GM12878 (cell line): ENCODE results near the gene CCSER1. TPM values are rescaled to one million over a fixed set of nuclear protein-coding genes. Genes with fewer than 3 reads are reported as not detected.

Experiments used
- ATAC-seq: fragments of 200-7000 bp; cut with Tn5 transposase; 3 replicates; pipeline ENCODE4 v1.9.1; 2020; ENCODE audit warnings: mild to moderate bottlenecking, moderate library complexity
- BruUV-seq: library from RNA; stranded (reverse); fragments of 400-500 nt; replicated peaks from 2 replicates; lab custom pipeline; 2021; lab: Mats Ljungman, UMichigan
- CTCF ChIA-PET: fragments of 300-600 bp; sonication (Branson Sonifier 250); formaldehyde crosslinking; extraction: SDS; loops from one replicate; lab custom pipeline; 2021; ENCODE audit warnings: inconsistent platforms; lab: Yijun Ruan, JAX
- POLR2A ChIA-PET: fragments of 350-600 bp; formaldehyde crosslinking; extraction: SDS; loops from one replicate; lab custom pipeline; 2021; ENCODE audit warnings: inconsistent platforms; lab: Charles Lee
- RAD21 ChIA-PET: fragments of 300-600 bp; sonication (Branson Sonifier 250); formaldehyde crosslinking; loops from one replicate; lab custom pipeline; 2023; ENCODE audit warnings: antibody characterized with exemption; ENCODE audit not compliant: unreplicated experiment; lab: Charles Lee
- SMC1A ChIA-PET: fragments of 300-600 bp; sonication (Branson Sonifier 250); formaldehyde crosslinking; loops from one replicate; lab custom pipeline; 2023; ENCODE audit not compliant: unreplicated experiment, uncharacterized antibody; lab: Charles Lee
- DNase-seq: peaks from one replicate; pipeline ENCODE4 v3.0.0-alpha.2; 2011; ENCODE audit warnings: low read depth, low spot score
- FAIRE-seq: peaks from 3 replicates; lab custom pipeline; 2011; peaks lifted over from hg19 to GRCh38; lab: Jason Lieb, UNC
- H2AFZ ChIP-seq: 2 replicates; pipeline ENCODE4 v1.6.0; 2011; ENCODE audit warnings: low read depth, low read length, control low read depth; ENCODE audit not compliant: control insufficient read depth
- H3K27ac ChIP-seq: 2 replicates; pipeline ENCODE4 v1.5.1; 2011; ENCODE audit warnings: control low read depth; ENCODE audit not compliant: control insufficient read depth, insufficient read depth
- H3K27me3 ChIP-seq, 2 experiments: replicated peaks in 1 of 2; 2 replicates each; pipeline versions ENCODE4 v1.6.0 to v1.6.1; 2011; ENCODE audit warnings: low read length in 1 of 2; ENCODE audit not compliant: control insufficient read depth in 2 of 2, insufficient read depth in 2 of 2
- H3K36me3 ChIP-seq, 2 experiments: 2 replicates each; pipeline ENCODE4 v1.5.1; 2011; ENCODE audit warnings: low read length in 1 of 2; ENCODE audit not compliant: control insufficient read depth in 2 of 2, insufficient read depth in 2 of 2
- H3K4me1 ChIP-seq: 2 replicates; pipeline ENCODE4 v1.6.1; 2011; ENCODE audit warnings: mild to moderate bottlenecking, low read length, moderate library complexity, mixed read lengths; ENCODE audit not compliant: control insufficient read depth, insufficient read depth
- H3K4me2 ChIP-seq: 2 replicates; pipeline ENCODE4 v1.6.0; 2011; ENCODE audit warnings: control low read depth; ENCODE audit not compliant: control insufficient read depth, insufficient read depth
- H3K4me3 ChIP-seq: fragments of 200-600 bp; sonication (generic); 2 replicates; pipeline ENCODE4 v1.5.1; 2016
- H3K79me2 ChIP-seq: 2 replicates; pipeline ENCODE4 v1.6.0; 2011; ENCODE audit warnings: low read length; ENCODE audit not compliant: control insufficient read depth, insufficient read depth
- H3K9ac ChIP-seq: 2 replicates; pipeline ENCODE4 v1.8.0; 2011; ENCODE audit warnings: low read length, control low read depth, mixed read lengths; ENCODE audit not compliant: control insufficient read depth, insufficient read depth
- H3K9me3 ChIP-seq: replicated peaks from 3 replicates; pipeline ENCODE4 v1.5.1; 2011; ENCODE audit warnings: mild to moderate bottlenecking, low read length; ENCODE audit not compliant: control insufficient read depth, insufficient read depth
- H4K20me1 ChIP-seq: 2 replicates; pipeline ENCODE4 v1.6.0; 2011; ENCODE audit not compliant: control insufficient read depth, insufficient read depth
- BACH1 ChIP-seq: fragments of 450-650 bp; IDR thresholded peaks from 2 replicates; pipeline ENCODE4 v1.6.1; 2017; ENCODE audit warnings: mild to moderate bottlenecking, borderline replicate concordance
- CBFB ChIP-seq: IDR thresholded peaks from 2 replicates; pipeline ENCODE4 v1.6.1; 2016; ENCODE audit warnings: antibody characterized with exemption, low read depth
- CEBPZ ChIP-seq: fragments of 150-350 bp; IDR thresholded peaks from 2 replicates; pipeline ENCODE4 v1.6.1; 2016; ENCODE audit warnings: low read depth, low read length
- CREM ChIP-seq: IDR thresholded peaks from 2 replicates; pipeline ENCODE4 v1.6.1; 2014; ENCODE audit warnings: antibody characterized with exemption, low read depth
- JUNB ChIP-seq: IDR thresholded peaks from 2 replicates; pipeline ENCODE4 v1.6.1; 2016; ENCODE audit warnings: antibody characterized with exemption, mild to moderate bottlenecking
- MEF2B ChIP-seq: fragments of 450-650 bp; IDR thresholded peaks from 2 replicates; pipeline ENCODE4 v1.6.1; 2018; ENCODE audit warnings: mild to moderate bottlenecking, moderate library complexity; ENCODE audit not compliant: partially characterized antibody, poor library complexity, severe bottlenecking
- MTA3 ChIP-seq: IDR thresholded peaks from 2 replicates; pipeline ENCODE4 v1.6.1; 2012; ENCODE audit warnings: low read length, inconsistent platforms, borderline replicate concordance
- NRF1 ChIP-seq: conservative IDR thresholded peaks from 2 replicates; pipeline ENCODE4 v1.6.1; 2011; ENCODE audit warnings: mild to moderate bottlenecking, low read depth, low read length, improper control_type of control experiment
- TCF7 ChIP-seq: IDR thresholded peaks from 2 replicates; pipeline ENCODE4 v1.6.1; 2014; ENCODE audit warnings: antibody characterized with exemption, borderline replicate concordance
- ZZZ3 ChIP-seq: IDR thresholded peaks from 2 replicates; pipeline ENCODE4 v1.6.1; 2011; ENCODE audit warnings: low read depth; ENCODE audit not compliant: control insufficient read depth, insufficient read length
- WGBS: methylation state at CpG from one replicate; pipeline ENCODE4 v1.1.6; 2016; ENCODE audit warnings: low lambda C conversion rate; ENCODE audit not compliant: insufficient replicate concordance, insufficient coverage; ENCODE audit errors: missing lambda C conversion rate; 5-methylcytosine and 5-hydroxymethylcytosine counted together
- in situ Hi-C: fragments of 300-500 bp; cut with MboI; formaldehyde crosslinking; loops from 9 replicates; pipeline ENCODE4 v1.14.3; 2018; ENCODE audit warnings: mixed read lengths
- intact Hi-C: fragments of 100-400 bp; cut with micrococcal nuclease; formaldehyde crosslinking; loops from one replicate; pipeline ENCODE4 v1.14.2; 2022; ENCODE audit not compliant: unreplicated experiment
- polyA plus RNA-seq, 11 experiments: library from polyadenylated mRNA; depleted of rRNA in 4 of 11; unstranded in 6 of 11; stranded (reverse) in 5 of 11; fragments of >200 nt; fragmentation: Nextera tagmentation in 4 of 11; fragmentation: Illumina TruSeq in 1 of 11; extraction: Ambion mirVana in 4 of 11; extraction: Trizol in 1 of 11; gene quantifications; 1 replicate in 1 of 11; 2 replicates in 10 of 11; pipeline versions ENCODE4 v1.2.1 to v1.2.3, GENCODE V29; 2011 to 2016; ENCODE audit warnings: inconsistent platforms in 2 of 11, missing spikeins in 2 of 11, low read depth in 1 of 11
- total RNA-seq, 4 experiments: library from RNA; depleted of rRNA in 3 of 4; stranded (reverse); fragments of >200 nt in 3 of 4; fragmentation: Illumina TruSeq in 1 of 4; extraction: Trizol in 1 of 4; gene quantifications; 2 replicates each; pipeline versions ENCODE4 v1.2.1 to v1.2.3, GENCODE V29; 2013 to 2021
- TF ChIP-seq, protein P1 (sequence below): fragments of 450-650 bp; IDR thresholded peaks from 2 replicates; pipeline ENCODE4 v1.6.1; 2017; ENCODE audit warnings: mild to moderate bottlenecking

CCSER1 gene
- total and polyA plus RNA-seq, 10 of the 15 experiments (the other 5 are each of a cell fraction or from before 2014, with no cell fraction given): 0.22 to 2.7 (median 1.0) TPM

DNA sequence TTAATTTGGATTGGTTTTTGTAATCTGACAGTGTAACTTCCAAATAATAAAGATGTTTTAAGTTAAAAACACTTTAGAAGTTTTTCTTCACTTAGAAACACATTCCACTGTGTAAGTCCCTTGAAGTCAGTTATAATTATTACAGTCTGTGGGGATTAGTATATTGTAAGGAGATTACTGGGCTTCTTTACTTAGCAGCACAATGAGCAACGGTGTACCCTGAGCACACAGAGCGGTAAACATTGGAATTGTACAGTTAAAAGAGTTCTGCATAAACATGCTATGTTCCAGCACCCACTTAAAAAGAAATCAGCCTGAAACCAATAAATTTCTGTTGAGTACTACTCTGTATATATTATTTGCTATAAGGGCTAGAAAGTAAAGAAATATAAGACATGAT, 44.3 kb downstream of the CCSER1 start:
- RAD21 ChIA-PET: no interaction called here
- Histone ChIP-seq H3K36me3 (no peaks in the 10 kb centered on the region), H3K4me2 (no peak overlapping the region), H4K20me1 (no peaks in the 10 kb centered on the region), H3K4me1 (no peaks in the 10 kb centered on the region), H3K27ac (no peak overlapping the region), H3K27me3 (no peaks in the 10 kb centered on the region), H3K9ac (no peak overlapping the region)
- WGBS: 56% methylated on average over 2 of the region's 2 CpGs
- no peak for FAIRE-seq
- SMC1A ChIA-PET: no interaction called here
- ATAC-seq: no peak
- BruUV-seq: no TSS peak
- in situ Hi-C loops: no loop called here
- intact Hi-C loops: no loop called here
- POLR2A ChIA-PET: no interaction called here
- CTCF ChIA-PET: no interaction called here
- TF ChIP-seq CREM (no peak), MTA3 (no peak), CBFB (no peak), BACH1 (no peak), TCF7 (no peak), MEF2B (no peak), JUNB (no peak), CEBPZ (no peak), ZZZ3 (no peak), NRF1 (no peak)
- TF ChIP-seq, protein P1, sequence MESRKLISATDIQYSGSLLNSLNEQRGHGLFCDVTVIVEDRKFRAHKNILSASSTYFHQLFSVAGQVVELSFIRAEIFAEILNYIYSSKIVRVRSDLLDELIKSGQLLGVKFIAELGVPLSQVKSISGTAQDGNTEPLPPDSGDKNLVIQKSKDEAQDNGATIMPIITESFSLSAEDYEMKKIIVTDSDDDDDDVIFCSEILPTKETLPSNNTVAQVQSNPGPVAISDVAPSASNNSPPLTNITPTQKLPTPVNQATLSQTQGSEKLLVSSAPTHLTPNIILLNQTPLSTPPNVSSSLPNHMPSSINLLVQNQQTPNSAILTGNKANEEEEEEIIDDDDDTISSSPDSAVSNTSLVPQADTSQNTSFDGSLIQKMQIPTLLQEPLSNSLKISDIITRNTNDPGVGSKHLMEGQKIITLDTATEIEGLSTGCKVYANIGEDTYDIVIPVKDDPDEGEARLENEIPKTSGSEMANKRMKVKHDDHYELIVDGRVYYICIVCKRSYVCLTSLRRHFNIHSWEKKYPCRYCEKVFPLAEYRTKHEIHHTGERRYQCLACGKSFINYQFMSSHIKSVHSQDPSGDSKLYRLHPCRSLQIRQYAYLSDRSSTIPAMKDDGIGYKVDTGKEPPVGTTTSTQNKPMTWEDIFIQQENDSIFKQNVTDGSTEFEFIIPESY: no peak
- TF ChIP-seq, all 136 proteins: peak for 0
- DNase-seq: no peak
- Histone ChIP-seq H3K9me3 (no peaks in the 10 kb centered on the region), H3K79me2 (no peaks in the 10 kb centered on the region), H2AFZ (no peak overlapping the region), H3K4me3 (no peak overlapping the region)
